ENCODE results near the gene PRAC1. TPM values are rescaled to one million over a fixed set of nuclear protein-coding genes. Genes with fewer than 3 reads are reported as not detected.

PRAC1 gene
- polyA plus RNA-seq (ENCODE audit: insufficient read length in 4 of 4): not detected

DNA sequence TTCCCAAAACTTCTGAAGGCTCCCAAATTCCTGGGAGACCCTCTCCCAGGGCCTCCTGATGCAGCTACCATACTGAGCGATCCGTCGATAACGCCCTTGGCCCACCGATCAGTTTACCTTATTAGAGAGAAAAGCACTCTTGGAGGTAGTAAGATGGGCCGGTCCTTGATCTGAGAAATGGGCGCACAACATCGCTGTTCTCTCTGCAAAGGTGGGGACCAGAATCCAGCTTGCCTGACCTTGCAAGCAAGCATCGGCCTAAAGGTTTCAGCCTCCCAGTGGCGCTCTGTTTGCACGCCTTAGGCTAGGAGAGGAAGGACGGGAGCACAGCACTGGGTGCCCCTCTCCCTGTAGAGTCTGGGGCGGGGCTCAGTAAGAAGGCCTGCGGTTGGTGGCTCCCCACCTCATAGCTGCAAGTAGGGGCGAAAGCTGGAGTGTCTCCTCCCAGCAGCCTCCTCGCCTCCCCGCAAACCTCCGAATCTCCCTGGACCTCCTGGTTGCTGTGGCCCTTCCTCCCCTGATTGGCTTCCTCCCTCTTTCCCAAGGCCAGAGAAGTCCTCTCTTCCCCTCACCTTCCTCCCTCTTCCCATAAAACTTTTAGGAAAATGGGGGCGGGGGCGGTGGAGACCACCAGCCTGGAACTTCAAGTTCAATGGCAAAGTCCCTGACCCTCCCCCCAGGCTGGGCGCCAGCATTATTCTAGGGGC lies at the start of gene PRAC1:
PRAC1 (minus strand) TSS at position 318 of the 707 bp plus-strand sequence; CDS start at position 192, 126 bp downstream.
- no peak for DNase-seq (ENCODE audit: low read depth in 4 of 4, low spot score in 2 of 4)

- DNase-seq (ENCODE audit: low read depth in 4 of 4, low spot score in 2 of 4): no peak
These were observed 48.6 kb upstream of the PRAC1 start for GRCh38 chr17:48770954-48771353.

DNA sequence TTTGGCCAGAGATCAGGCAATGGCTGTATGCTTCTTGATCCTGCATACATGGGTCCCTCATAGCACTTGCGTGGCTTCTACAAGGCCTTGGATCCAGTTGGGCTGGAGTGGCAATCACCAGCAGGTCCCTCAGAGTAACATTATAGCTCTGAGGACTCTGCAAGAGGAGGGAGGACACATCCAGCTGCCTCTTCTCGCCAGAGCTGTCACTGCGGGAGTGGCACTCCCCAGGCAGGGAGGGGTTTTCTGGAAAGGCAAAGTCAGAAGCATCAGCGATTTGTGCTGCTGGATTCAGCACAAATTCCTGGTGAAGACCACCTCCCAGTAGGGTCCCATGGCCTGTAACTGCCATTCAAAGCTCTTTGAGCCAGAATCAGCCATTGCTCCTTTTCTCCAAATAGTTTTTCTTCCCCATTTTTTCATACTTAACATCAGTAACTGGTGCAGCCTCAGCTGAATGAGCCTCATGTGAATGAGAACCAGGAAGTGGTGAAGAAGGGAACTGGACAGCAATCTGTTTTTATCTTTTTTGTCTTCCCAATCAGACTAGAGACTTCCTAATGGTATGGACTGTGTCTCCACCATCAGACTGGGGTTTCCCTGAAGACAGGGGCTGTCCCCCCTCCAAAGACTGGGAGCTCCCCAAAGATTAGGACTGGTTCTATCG lies 46.8 kb upstream of the PRAC1 start:
- DNase-seq (ENCODE audit: low read depth in 4 of 4, low spot score in 2 of 4): no peak

- DNase-seq (ENCODE audit: low read depth in 4 of 4, low spot score in 2 of 4): no peak
These were observed 45.0 kb upstream of the PRAC1 start for GRCh38 chr17:48767263-48767774.

- DNase-seq (ENCODE audit: low read depth in 4 of 4, low spot score in 2 of 4): no peak
These were observed 38.8 kb upstream of the PRAC1 start for GRCh38 chr17:48761114-48761513.

GRCh38 chr17:48760411-48760810 lies 38.1 kb upstream of the PRAC1 start:
- DNase-seq (ENCODE audit: low read depth in 4 of 4, low spot score in 2 of 4): no peak

GRCh38 chr17:48759288-48759687 lies 37.0 kb upstream of the PRAC1 start:
- DNase-seq (ENCODE audit: low read depth in 4 of 4, low spot score in 2 of 4): no peak

- no peak for DNase-seq (ENCODE audit: low read depth in 4 of 4, low spot score in 2 of 4)
These were observed 35.2 kb upstream of the PRAC1 start for GRCh38 chr17:48757524-48757961.

DNA sequence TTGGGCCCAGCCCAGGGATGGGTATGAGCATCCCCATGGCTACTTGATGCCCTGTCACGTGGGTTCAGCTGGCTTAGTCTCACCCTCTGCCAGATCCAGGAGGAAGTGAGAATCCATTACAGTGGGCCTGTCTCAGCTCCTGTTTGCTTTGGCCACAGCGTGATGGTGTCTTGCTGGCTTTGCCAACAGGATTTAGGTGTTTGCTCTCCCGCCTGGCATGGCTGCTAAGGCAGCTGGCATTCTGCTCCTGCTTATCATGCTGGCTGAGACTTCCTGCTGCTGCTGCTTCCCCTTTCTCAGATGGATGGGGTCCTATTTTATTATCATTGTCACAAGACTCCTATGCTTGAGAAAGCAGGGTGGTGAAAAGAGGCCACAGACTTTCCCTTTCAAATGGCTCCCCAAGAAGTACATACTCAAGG lies 34.5 kb upstream of the PRAC1 start:
- DNase-seq (ENCODE audit: low read depth in 4 of 4, low spot score in 2 of 4): no peak

DNA sequence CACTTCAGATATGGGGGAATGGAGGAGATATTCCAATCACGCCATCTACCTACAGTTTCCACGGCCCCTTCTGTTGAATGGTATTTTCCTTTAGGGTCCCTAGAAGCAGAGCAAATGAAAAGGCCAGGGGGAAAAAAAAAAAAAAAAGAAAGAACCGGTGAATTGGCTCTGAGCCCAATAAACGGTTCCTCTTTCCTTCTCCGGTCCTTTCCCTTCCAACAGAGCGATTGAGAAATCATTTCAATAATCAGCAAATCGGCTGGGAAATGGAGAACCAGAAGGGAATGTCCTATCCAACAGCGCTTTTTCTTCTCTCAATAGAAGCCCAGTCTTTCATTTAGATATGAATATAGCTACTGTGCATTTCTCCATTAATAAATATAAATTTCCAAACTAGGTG lies 33.0 kb upstream of the PRAC1 start:
- DNase-seq (ENCODE audit: low read depth in 4 of 4, low spot score in 2 of 4): no peak

DNA sequence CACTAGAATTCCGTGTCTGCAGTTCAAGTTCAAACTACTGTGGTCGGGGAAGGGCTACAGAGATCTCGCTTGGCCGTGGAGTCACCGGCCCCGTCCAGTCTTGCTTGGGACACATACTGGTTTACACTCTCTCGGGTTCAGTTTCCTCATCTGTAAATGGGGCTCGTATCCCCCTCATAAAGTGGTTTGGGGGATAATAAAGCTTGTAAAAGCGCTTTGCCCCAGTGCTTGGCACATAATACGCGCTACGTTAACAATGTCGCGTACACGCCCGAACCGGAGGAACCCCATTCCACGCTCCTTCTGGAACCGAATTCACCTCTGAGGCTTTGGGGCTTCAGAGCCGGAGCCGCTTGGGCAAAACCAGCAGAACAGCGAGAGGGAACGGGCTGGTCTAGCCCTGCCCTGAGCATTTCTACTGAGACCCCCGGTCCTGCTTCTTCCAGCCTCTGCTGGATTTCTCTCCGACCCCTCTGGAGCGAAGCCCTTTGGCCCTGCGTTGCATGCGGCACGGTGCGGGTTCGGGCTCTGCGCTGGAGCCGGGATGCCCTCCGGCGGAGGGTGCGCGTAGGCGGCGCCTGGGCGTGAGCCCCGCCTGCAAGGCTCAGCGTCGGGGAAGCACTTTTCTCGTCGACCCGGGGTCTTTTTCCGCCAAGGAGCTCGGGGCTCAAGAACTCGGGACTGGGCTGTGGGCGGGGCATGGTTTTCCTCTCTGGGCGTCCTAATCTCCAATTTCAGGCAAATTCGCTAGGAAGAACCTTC lies 32.4 kb upstream of the PRAC1 start:
- no peak for DNase-seq (ENCODE audit: low read depth in 4 of 4, low spot score in 2 of 4)

DNA sequence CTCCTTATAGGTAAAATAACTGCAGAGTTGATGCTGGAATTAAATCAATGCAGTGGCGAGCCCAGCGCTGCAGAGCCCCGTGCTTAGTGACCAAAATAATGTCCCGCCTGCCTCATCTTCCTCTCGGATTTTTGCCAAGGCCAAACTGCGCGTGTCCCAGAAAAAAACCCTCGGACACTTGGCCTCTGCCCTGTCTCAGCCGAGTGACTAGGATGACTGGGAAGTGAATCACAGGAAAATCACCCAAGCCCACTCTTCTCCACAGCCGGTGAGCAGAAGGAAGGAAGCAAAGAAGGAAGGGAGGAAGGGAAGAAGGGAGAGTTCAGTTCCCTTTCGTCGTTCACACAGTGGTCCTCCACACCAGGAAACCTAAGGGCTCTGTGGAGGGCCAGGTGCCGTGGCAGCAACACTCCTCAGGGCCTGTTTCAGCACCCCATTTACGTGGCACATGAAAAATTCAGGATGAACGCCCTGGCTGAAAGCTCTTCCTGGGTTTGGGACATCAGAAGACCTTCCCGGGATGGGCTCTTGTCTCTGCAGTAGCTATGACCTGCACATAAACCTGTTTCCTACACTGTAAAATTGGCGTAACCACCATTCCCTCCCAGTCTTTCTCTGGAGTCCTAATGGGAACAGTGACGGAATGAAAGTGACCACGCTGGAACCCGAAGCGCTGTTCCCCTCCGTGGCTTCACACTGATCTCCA lies 31.6 kb upstream of the PRAC1 start:
- DNase-seq (ENCODE audit: low read depth in 4 of 4, low spot score in 2 of 4): no peak

- no peak for DNase-seq (ENCODE audit: low read depth in 4 of 4, low spot score in 2 of 4)
These were observed 30.3 kb upstream of the PRAC1 start for GRCh38 chr17:48752399-48753288.

DNA sequence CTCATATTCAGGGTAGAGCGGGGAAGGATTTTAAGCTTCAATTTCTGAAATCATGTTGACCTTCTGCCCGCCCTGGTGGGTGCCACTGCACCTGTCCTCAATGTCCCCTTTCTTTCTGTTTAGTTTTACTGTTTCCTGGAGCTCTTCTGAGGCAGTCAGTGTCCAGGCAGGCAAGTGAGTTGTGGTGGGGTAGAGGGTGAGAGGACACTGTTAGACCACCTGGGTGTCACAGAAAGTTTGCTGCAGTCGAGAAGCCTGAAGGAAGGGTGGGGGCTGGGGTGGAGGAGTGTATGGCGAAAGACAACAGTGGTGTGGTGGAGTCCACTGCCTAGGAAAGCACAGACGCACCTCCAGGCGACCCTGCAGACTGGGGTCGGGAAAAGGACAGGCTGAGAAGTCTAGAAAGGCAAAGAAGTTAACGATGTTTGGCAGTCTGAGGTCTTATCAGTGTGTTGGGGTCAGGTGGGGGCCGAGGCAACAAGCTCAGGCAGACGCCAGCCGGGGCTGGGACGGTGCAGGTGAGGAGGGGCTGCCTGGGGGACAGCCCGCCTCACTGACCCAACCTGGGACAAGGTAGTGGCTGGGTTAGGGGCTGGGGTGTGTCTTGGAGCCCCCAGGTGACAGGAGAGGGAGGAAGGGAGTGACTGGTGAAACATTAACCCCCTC lies 29.5 kb upstream of the PRAC1 start:
- DNase-seq (ENCODE audit: low read depth in 4 of 4, low spot score in 2 of 4): no peak

DNA sequence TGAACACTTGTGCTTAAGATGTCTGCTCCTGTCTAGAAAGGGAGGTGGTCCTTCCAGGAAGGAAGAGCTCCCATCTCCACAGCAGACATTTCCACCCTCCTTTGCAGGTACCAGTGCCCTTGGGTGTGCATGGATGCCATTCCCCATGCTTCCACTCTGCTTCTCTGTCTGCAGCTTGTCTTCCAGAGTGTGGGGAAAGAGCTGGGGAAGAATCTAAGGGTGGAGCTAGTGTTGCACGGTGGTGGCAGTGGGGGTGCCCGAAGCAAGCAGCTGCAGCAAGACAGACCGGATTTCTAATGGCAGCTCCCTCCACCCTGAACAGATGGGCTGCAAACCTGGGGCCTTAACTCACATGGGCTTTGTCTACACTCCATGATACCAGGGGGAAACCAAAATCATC lies 28.9 kb upstream of the PRAC1 start:
- DNase-seq (ENCODE audit: low read depth in 4 of 4, low spot score in 2 of 4): no peak

DNA sequence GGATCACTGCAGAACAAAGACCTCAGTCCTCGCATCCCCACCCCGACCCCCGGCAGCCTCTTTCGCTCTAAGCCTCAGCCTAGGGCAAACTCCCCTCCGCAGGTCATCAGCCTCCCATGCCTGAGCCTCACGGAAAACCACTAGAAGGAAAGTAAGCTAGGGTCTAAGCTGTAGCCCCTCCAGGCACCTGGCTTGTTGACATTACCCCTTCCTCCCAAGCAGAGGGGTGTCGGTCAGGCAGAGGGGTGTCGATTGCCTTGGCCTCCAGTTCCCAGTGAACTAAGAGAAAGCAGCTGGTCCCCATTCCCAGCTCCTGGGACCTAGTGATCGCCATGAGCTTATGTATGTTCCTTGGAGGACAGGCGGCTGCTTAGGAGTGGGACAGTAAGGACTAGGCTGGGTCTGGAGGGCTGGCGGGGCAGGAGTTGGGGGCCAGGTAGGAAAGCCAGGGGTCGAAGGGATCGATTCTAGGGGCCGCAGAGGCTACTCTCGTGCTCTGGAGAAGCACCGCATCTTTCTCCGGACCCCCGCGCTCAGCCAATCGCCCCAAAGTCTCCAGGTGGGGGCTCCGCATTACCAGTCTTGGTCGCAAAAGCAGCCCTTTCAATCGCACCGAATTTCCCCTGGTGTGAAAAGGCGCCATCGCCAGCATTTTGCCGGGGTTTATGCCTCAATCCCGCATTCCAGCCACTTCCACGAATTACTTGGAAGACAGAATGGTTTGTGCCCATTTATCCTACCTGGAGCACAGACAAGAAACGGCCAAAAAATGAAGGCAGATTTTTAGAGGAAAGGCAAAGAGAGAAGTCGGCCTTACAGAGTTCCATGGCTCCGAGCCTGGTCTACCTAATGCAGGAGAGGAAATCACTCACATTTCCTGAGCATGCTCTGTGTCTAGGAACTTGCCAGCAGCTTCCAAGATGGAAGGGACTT lies 27.6 kb upstream of the PRAC1 start:
- DNase-seq (ENCODE audit: low read depth in 4 of 4, low spot score in 2 of 4): no peak

GRCh38 chr17:48748718-48749566 lies 26.6 kb upstream of the PRAC1 start:
- no peak for DNase-seq (ENCODE audit: low read depth in 4 of 4, low spot score in 2 of 4)
